RWPE1 (cell line): ENCODE data around the gene HSPA4.

Experiments
- CTCF ChIA-PET: fragments of 350-600 bp; sonication (Branson Sonifier 250); formaldehyde crosslinking; extraction: SDS; loops from one replicate; lab custom pipeline; 2021; lab: Yijun Ruan, JAX
- POLR2A ChIA-PET: fragments of 400-600 bp; formaldehyde crosslinking; extraction: SDS; loops from one replicate; lab custom pipeline; 2020; ENCODE audit warnings: antibody characterized with exemption; ENCODE audit not compliant: low non-redundant PET; lab: Yijun Ruan, JAX
- DNase-seq: peaks from one replicate; pipeline ENCODE4 v3.0.0; 2012; ENCODE audit warnings: low spot score
- H3K27ac ChIP-seq: fragments of 450-650 bp; 2 replicates; pipeline ENCODE4 v1.5.1; 2017
- TF ChIP-seq, protein P1 (sequence below): fragments of 450-650 bp; conservative IDR thresholded peaks from 2 replicates; pipeline ENCODE4 v1.5.1; 2017; ENCODE audit warnings: low read depth, mild to moderate bottlenecking

The HSPA4 gene

DNA sequence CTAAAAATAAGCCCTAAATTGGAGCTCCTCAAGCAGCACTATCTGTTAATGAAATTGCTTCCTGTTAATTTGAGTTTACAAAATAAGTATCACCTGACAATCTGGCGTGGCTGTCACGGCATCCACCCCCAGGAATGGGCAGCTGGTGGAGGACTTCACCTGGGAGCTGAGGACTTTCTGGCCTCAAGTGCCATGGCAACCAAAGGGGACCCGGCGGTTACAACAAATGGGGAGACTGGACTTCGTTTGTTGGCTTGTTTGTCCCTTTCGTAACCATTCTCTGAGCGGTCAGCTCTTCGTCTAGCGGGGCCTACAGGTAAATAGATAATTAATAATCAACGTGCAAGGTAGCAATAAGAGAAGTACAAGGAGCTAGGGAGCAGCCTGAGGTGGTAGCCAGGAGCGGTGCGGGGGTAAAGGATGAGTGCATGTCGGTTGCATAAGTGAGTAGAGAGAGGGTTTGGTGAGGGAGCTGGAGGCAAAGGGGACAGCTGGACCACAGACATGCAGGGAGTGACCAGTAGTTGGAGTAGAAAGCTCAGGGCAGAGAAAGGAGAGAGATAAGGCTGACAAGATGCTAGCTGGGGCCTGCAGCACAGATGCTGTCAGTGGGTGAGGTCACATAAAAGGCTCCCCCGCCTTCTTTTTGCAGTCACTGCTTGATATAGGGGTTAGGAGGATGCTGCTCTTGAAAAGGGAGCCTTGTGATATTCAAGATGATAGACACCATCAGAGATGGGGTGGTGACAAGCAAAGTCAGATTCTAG is 62.5 kb downstream of the HSPA4 start:
- H3K27ac ChIP-seq, result peak overlapping the region; percentile 18
- TF ChIP-seq, protein P1, sequence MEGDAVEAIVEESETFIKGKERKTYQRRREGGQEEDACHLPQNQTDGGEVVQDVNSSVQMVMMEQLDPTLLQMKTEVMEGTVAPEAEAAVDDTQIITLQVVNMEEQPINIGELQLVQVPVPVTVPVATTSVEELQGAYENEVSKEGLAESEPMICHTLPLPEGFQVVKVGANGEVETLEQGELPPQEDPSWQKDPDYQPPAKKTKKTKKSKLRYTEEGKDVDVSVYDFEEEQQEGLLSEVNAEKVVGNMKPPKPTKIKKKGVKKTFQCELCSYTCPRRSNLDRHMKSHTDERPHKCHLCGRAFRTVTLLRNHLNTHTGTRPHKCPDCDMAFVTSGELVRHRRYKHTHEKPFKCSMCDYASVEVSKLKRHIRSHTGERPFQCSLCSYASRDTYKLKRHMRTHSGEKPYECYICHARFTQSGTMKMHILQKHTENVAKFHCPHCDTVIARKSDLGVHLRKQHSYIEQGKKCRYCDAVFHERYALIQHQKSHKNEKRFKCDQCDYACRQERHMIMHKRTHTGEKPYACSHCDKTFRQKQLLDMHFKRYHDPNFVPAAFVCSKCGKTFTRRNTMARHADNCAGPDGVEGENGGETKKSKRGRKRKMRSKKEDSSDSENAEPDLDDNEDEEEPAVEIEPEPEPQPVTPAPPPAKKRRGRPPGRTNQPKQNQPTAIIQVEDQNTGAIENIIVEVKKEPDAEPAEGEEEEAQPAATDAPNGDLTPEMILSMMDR, result no peak
- no peak for DNase-seq
- ChIA-PET CTCF (interaction anchor here (0.6 to 1.5 kb wide), 4 partner anchors 126 to 754 kb away, joined by 3 read pairs; no protein-coding TSS in a partner anchor), POLR2A (no interaction called here)

DNA sequence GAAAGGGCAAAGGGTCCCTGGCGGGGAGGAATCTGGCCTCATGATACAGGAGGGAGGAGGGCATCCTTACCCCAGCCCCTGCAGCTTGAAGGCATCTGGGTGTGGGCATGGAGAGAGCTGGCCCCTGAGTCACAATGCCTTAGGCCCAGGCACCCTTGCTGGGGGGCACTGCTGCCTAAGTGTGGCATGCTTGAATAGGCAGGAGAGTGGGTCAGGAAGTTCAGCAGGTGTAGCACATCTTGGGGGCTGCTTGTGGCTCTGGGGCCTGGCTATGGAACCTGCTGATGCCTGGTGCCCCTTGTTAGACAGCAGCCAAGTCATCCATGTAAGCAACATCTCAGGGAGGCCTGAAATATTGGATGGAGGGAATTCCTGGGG is 63.1 kb downstream of the HSPA4 start:
- CTCF ChIA-PET, result interaction anchor here (0.6 to 0.8 kb wide), 2 partner anchors 345 to 754 kb away, joined by 3 read pairs; no protein-coding TSS in a partner anchor
- H3K27ac ChIP-seq, result peak overlapping the region; percentile 18
- POLR2A ChIA-PET, result no interaction called here
- TF ChIP-seq, protein P1, result no peak
- DNase-seq, result no peak

GRCh38 chr5:133116601-133117000 is 64.8 kb downstream of the HSPA4 start:
- ChIA-PET CTCF (interaction anchor here (0.6 to 0.9 kb wide), 3 partner anchors 758 to 1408 kb away, joined by 3 read pairs; no protein-coding TSS in a partner anchor), POLR2A (no interaction called here)
- DNase-seq, result no peak
- H3K27ac ChIP-seq, result no peak overlapping the region
- TF ChIP-seq, protein P1, result no peak

DNA sequence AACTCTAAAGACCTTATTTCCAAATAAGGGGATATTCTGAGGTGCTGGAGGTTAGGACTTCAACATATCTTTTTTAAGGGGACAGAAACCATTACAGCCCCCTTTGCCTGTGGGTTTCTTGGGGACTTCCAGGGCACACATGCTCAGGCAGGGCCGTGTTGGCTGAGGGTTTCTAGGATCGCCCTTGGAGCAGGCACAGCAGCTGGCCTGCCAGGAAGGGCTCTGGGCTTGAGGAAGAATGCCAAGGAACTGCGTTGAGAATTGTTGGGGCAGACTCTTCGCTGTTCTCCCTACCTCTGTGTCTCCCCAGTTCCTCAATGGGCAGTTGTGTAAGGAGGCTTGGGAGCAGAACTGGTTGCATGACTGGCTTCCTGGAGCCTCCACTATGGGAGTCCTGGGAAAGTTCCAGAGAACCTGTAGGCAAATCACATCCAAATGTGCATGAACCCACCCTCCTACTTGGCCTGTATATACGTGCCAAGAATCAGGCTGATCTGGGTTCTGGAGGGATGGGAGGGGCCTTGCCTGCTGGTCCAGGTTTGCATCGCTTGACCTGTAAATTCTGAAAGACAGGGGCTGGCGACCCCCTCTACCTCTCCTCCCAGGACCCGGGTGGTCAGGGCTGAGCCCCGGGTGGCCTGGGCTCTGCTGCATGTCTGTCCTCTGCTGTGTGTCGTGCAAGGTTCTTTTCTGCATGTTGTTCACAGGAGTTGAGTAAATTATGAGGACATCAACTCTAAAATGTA is 65.5 kb downstream of the HSPA4 start:
- ChIA-PET POLR2A (no interaction called here), CTCF (interaction anchor here (0.9 kb wide), 1 partner anchor 924 kb away, joined by 3 read pairs; no protein-coding TSS in a partner anchor)
- TF ChIP-seq, protein P1, result no peak
- H3K27ac ChIP-seq, result no peak overlapping the region
- DNase-seq, result no peak

- ChIA-PET CTCF (interaction anchor here (0.6 to 1.2 kb wide), 2 partner anchors 132 to 202 kb away, joined by 3 to 4 read pairs; no protein-coding TSS in a partner anchor), POLR2A (no interaction called here)
- TF ChIP-seq, protein P1, result no peak
- no peak for DNase-seq
- no peak overlapping the region for H3K27ac ChIP-seq
Measured at GRCh38 chr5:133117912-133118445, 66.2 kb downstream of the HSPA4 start.

GRCh38 chr5:133118741-133119140 is 66.9 kb downstream of the HSPA4 start:
- no peak for DNase-seq
- TF ChIP-seq, protein P1, result no peak
- ChIA-PET CTCF (interaction anchor here (0.6 to 1.9 kb wide), 3 partner anchors 8 to 201 kb away, joined by 3 to 9 read pairs (median 4); no protein-coding TSS in a partner anchor), POLR2A (no interaction called here)
- peak overlapping the region; percentile 4; the same call in 1 of the 2 replicates for H3K27ac ChIP-seq
